ENCODE results near the gene EXO5.
A peak's percentile ranks its signal among the peaks of the same experiment; 100 is the strongest.
"Not testable (repeated sequence)": the region's sequence is repeated elsewhere in the genome, so short reads cannot be mapped to it uniquely, and the experiment has no call there.

The EXO5 gene

DNA sequence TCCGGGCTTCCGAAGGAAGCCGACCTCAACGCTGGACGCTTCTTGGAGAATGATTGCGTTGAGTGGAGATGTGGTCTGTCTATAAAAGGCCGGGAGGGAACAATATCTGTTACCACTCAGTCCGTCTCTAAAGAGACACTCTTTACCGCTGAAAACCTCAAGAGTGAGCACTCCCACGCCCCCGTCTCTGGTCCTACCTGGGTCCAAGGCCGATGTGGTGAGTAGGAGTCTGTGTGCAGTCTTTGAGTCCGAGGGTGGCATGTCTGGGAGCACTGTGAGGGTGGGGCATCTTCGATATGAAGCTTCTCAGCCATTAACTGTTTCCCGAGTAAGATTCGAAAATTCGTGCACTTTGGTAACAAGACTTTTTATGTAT, 30.9 kb upstream of the EXO5 start:
- peak overlapping the region; percentile 84 for H3K4me3 ChIP-seq (replicated peaks; ENCODE audit: low read depth, low read length)

DNA sequence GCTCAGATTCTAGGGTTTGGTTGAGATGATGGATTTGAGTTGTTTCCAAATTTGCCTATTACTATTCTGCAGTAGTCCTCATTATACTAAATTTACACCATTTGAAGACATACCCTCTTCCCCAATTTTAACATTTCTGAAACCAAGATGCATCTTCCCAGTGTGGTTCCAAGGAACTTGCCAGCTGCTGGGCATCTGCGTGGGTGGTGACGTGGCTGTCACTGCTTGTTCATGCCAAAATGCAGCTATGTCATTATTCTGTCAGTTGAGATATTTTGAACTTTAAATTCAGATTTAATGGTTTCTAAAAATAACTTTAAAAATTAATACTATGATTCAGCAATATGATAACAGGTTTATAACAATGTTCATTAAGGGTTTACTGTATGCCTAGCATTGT, 30.3 kb upstream of the EXO5 start:
- Histone ChIP-seq H3K36me3 (ENCODE audit: control insufficient read depth, insufficient read depth, low read length) (0 out of 2 replicates have a peak, but pooled peaks cover 2% of the 10 kb centered on the region), H3K27me3 (replicated peaks; ENCODE audit: control insufficient read depth, insufficient read depth, low read length) (no peaks in the 10 kb centered on the region), H3K4me3 (replicated peaks; ENCODE audit: low read depth, low read length) (peak overlapping the region; percentile 84)
- TF ChIP-seq, protein P1, sequence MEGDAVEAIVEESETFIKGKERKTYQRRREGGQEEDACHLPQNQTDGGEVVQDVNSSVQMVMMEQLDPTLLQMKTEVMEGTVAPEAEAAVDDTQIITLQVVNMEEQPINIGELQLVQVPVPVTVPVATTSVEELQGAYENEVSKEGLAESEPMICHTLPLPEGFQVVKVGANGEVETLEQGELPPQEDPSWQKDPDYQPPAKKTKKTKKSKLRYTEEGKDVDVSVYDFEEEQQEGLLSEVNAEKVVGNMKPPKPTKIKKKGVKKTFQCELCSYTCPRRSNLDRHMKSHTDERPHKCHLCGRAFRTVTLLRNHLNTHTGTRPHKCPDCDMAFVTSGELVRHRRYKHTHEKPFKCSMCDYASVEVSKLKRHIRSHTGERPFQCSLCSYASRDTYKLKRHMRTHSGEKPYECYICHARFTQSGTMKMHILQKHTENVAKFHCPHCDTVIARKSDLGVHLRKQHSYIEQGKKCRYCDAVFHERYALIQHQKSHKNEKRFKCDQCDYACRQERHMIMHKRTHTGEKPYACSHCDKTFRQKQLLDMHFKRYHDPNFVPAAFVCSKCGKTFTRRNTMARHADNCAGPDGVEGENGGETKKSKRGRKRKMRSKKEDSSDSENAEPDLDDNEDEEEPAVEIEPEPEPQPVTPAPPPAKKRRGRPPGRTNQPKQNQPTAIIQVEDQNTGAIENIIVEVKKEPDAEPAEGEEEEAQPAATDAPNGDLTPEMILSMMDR (IDR thresholded peaks at IDR 0.05; ENCODE audit: insufficient read depth, low read length, poor library complexity, severe bottlenecking) = no peak
- DNase-seq (ENCODE audit: extremely low read depth, insufficient read length) = no peak

More for the DNA sequence above, 30.9 kb upstream of the EXO5 start:
- no peaks in the 10 kb centered on the region for H3K27me3 ChIP-seq (replicated peaks; ENCODE audit: control insufficient read depth, insufficient read depth, low read length)
- TF ChIP-seq, protein P1 (IDR thresholded peaks at IDR 0.05; ENCODE audit: insufficient read depth, low read length, poor library complexity, severe bottlenecking) = no peak
- H3K36me3 ChIP-seq (ENCODE audit: control insufficient read depth, insufficient read depth, low read length) = 0 out of 2 replicates have a peak, but pooled peaks cover 2% of the 10 kb centered on the region
- no peak for DNase-seq (ENCODE audit: extremely low read depth, insufficient read length)

DNA sequence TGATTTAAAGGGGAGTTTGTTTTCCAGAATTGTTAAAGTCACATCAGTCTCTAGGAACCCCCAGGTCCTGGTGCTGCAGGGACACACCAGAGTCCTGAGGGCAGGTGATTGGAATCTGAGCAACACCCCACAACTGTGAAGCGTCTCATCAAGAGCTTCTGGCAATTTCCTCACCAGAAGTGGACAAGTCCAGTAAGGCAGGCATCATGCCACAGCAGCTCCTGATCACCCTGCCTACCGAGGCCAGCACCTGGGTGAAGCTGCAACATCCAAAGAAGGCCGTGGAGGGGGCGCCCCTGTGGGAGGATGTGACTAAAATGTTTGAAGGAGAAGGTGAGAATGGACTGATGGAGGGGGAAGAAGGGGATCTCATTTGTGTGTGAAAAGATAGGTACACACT, 29.4 kb upstream of the EXO5 start:
- TF ChIP-seq, protein P1 (IDR thresholded peaks at IDR 0.05; ENCODE audit: insufficient read depth, low read length, poor library complexity, severe bottlenecking) = no peak
- Histone ChIP-seq H3K27me3 (replicated peaks; ENCODE audit: control insufficient read depth, insufficient read depth, low read length) (no peaks in the 10 kb centered on the region), H3K36me3 (ENCODE audit: control insufficient read depth, insufficient read depth, low read length) (peaks cover 2% of the 10 kb centered on the region; the same call in 1 of the 2 replicates), H3K4me3 (replicated peaks; ENCODE audit: low read depth, low read length) (no peak overlapping the region)
- no peak for DNase-seq (ENCODE audit: extremely low read depth, insufficient read length)

DNA sequence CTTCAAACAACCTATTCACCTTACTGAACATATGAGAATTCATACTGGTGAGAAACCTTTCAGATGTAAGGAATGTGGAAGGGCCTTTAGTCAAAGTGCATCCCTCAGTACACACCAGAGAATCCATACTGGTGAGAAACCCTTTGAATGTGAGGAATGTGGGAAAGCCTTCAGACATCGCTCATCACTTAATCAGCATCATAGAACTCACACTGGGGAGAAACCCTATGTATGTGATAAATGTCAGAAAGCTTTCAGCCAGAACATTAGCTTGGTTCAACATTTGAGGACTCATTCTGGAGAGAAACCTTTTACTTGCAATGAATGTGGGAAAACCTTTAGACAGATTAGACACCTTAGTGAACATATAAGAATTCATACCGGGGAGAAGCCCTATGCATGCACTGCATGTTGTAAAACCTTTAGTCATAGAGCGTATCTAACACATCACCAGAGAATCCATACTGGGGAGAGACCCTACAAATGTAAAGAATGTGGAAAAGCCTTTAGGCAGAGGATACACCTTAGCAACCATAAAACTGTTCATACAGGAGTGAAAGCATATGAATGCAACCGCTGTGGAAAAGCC, 13.2 kb upstream of the EXO5 start:
- Histone ChIP-seq H3K27me3 (replicated peaks; ENCODE audit: control insufficient read depth, insufficient read depth, low read length) (no peaks in the 10 kb centered on the region), H3K36me3 (ENCODE audit: control insufficient read depth, insufficient read depth, low read length) (peaks cover 2% of the 10 kb centered on the region), H3K4me3 (replicated peaks; ENCODE audit: low read depth, low read length) (no peak overlapping the region)
- no peak for DNase-seq (ENCODE audit: extremely low read depth, insufficient read length)
- TF ChIP-seq, protein P1 (IDR thresholded peaks at IDR 0.05; ENCODE audit: insufficient read depth, low read length, poor library complexity, severe bottlenecking) = no peak

DNA sequence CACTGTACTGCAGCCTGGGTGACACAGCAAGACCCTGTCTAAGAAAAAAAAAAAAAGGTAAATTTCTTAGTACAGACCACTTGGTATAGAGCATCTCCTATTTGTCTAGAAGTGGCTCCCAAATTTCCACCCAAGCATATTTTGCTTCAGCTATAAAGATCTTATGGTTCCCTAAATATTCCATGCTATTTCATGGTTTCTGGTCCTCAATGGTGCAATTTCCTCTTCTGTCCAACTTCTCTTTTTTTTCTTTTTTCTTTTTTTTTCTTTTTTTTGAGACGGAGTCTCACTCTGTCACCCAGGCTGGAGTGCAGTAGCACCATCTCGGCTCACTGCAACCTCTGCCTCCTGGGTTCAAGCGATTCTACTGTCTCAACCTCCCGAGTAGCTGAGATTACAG, 5.9 kb upstream of the EXO5 start:
- H3K36me3 ChIP-seq (ENCODE audit: control insufficient read depth, insufficient read depth, low read length) = not testable (repeated sequence)

DNA sequence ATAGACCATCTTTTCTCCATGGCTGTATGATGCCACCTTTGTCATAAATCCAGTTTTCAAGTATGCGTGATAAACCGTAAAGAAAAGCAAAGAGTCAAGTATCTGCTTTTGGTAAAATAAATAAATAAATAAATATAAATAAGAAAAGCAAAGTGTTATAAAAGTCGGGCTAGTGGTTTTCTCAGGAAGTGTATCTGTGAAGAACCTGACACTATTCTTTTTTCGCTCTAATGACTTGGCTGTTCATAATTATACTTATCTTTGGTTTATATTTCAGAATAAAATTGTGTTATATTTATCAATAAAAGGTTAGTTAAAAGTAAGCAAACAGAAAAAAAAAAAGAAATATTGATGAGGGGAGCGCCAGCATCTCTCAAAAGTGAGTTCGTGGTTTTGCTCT, 594 bp upstream of the EXO5 start:
- DNase-seq (ENCODE audit: extremely low read depth, insufficient read length) = no peak
- TF ChIP-seq, protein P1 (IDR thresholded peaks at IDR 0.05; ENCODE audit: insufficient read depth, low read length, poor library complexity, severe bottlenecking) = no peak
- peak overlapping the region; percentile 65 for H3K4me3 ChIP-seq (replicated peaks; ENCODE audit: low read depth, low read length)
- no peaks in the 10 kb centered on the region for H3K36me3 ChIP-seq (ENCODE audit: control insufficient read depth, insufficient read depth, low read length)
- no peaks in the 10 kb centered on the region for H3K27me3 ChIP-seq (replicated peaks; ENCODE audit: control insufficient read depth, insufficient read depth, low read length)

More for the DNA sequence above, 5.9 kb upstream of the EXO5 start:
- DNase-seq (ENCODE audit: extremely low read depth, insufficient read length); H3K4me3 ChIP-seq (replicated peaks; ENCODE audit: low read depth, low read length); H3K27me3 ChIP-seq (replicated peaks; ENCODE audit: control insufficient read depth, insufficient read depth, low read length): not testable (repeated sequence)

Data from GM06990 (cell line).